NCI-H446 treated with DMSO at 0.1 percent for 48 hours (cell line): ENCODE measurements around the gene RELA.
"Not testable (repeated sequence)": the region's sequence is repeated elsewhere in the genome, so short reads cannot be mapped to it uniquely, and the experiment has no call there.

Experiments
- DNase-seq: peaks from one replicate; lab custom pipeline; 2025; lab: John Stamatoyannopoulos, UW

Gene RELA

GRCh38 chr11:65648997-65649493 lies 13.7 kb downstream of the RELA start:
- DNase-seq, result no peak

GRCh38 chr11:65646958-65647701 lies 15.6 kb downstream of the RELA start:
- DNase-seq, result no peak

GRCh38 chr11:65646288-65646957 lies 16.3 kb downstream of the RELA start:
- no peak for DNase-seq

- no peak for DNase-seq
Observed at GRCh38 chr11:65645710-65646109, 17.0 kb downstream of the RELA start.

GRCh38 chr11:65644837-65645236 lies 17.9 kb downstream of the RELA start:
- no peak for DNase-seq

GRCh38 chr11:65643971-65644370 lies 18.7 kb downstream of the RELA start:
- DNase-seq, result no peak

GRCh38 chr11:65642014-65642671 lies 20.6 kb downstream of the RELA start:
- DNase-seq, result no peak

GRCh38 chr11:65641297-65642013 lies 21.3 kb downstream of the RELA start:
- no peak for DNase-seq

- DNase-seq, result no peak
Observed at GRCh38 chr11:65640483-65641296, 22.0 kb downstream of the RELA start.

GRCh38 chr11:65639623-65640482 lies 22.9 kb downstream of the RELA start:
- DNase-seq, result no peak

GRCh38 chr11:65639228-65639597 lies 23.5 kb downstream of the RELA start:
- not testable (repeated sequence) for DNase-seq

- DNase-seq, result no peak
Observed at GRCh38 chr11:65637794-65638419, 24.8 kb downstream of the RELA start, which contains the start of gene SIPA1. TSS of gene SIPA1 (plus strand) at chr11:65638101. CDS start at chr11:65640922, 2,821 bp downstream.

GRCh38 chr11:65637032-65637557 lies 25.6 kb downstream of the RELA start:
- DNase-seq, result no peak

GRCh38 chr11:65636108-65637031 lies 26.3 kb downstream of the RELA start:
- DNase-seq, result no peak

GRCh38 chr11:65634905-65635731 lies 27.6 kb downstream of the RELA start:
- no peak for DNase-seq

GRCh38 chr11:65634440-65634839 lies 28.3 kb downstream of the RELA start:
- DNase-seq, result no peak

GRCh38 chr11:65634109-65634436 lies 28.6 kb downstream of the RELA start:
- DNase-seq, result no peak
